OCI-LY1 (cell line): ENCODE results near the gene ADK.
"Not testable (repeated sequence)": the region's sequence is repeated elsewhere in the genome, so short reads cannot be mapped to it uniquely, and the experiment has no call there.

Source experiments
- EZH2 ChIP-seq: fragments of 200-600 bp; sonication (generic), shearing (Covaris generic); IDR thresholded peaks from 2 replicates; pipeline ENCODE4 v1.8.0; 2017; ENCODE audit warnings: borderline replicate concordance, mixed run types, mild to moderate bottlenecking, antibody characterized with exemption, low read length, moderate library complexity, mixed read lengths
- TF ChIP-seq, protein P1 (sequence below): fragments of 200-600 bp; sonication (generic), shearing (Covaris generic); IDR thresholded peaks from 2 replicates; pipeline ENCODE4 v1.5.1; 2017; ENCODE audit warnings: mild to moderate bottlenecking, antibody characterized with exemption, low read length, moderate library complexity, mixed read lengths

DNA sequence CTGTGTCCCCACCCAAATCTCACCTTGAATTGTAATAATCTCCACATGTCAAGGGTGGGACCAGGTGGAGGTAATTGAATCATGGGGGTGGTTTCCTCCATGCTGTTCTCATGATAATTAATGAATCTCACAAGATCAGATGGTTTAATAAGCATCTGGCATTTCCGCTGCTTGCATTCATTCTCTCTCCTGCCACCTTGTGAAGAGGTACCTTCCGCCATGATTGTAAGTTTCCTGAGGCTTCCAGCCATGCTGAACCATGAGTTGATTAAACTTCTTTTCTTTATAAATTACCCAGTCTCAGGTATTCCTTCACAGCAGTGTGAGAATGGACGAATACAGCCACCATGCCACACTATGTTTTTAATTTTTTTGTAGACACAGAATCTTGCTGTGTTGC lies 345.3 kb downstream of the ADK start:
- TF ChIP-seq, protein P1, sequence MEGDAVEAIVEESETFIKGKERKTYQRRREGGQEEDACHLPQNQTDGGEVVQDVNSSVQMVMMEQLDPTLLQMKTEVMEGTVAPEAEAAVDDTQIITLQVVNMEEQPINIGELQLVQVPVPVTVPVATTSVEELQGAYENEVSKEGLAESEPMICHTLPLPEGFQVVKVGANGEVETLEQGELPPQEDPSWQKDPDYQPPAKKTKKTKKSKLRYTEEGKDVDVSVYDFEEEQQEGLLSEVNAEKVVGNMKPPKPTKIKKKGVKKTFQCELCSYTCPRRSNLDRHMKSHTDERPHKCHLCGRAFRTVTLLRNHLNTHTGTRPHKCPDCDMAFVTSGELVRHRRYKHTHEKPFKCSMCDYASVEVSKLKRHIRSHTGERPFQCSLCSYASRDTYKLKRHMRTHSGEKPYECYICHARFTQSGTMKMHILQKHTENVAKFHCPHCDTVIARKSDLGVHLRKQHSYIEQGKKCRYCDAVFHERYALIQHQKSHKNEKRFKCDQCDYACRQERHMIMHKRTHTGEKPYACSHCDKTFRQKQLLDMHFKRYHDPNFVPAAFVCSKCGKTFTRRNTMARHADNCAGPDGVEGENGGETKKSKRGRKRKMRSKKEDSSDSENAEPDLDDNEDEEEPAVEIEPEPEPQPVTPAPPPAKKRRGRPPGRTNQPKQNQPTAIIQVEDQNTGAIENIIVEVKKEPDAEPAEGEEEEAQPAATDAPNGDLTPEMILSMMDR = not testable (repeated sequence)
- not testable (repeated sequence) for TF ChIP-seq EZH2
